ENCODE data around the gene STXBP1. TPM values are rescaled to one million over a fixed set of nuclear protein-coding genes. Genes with fewer than 3 reads are reported as not detected.
A peak's percentile ranks its signal among the peaks of the same experiment; 100 is the strongest.

The STXBP1 gene
- total and polyA plus RNA-seq, 2 experiments from 2014 or later: 27.0 to 95.5 TPM

DNA sequence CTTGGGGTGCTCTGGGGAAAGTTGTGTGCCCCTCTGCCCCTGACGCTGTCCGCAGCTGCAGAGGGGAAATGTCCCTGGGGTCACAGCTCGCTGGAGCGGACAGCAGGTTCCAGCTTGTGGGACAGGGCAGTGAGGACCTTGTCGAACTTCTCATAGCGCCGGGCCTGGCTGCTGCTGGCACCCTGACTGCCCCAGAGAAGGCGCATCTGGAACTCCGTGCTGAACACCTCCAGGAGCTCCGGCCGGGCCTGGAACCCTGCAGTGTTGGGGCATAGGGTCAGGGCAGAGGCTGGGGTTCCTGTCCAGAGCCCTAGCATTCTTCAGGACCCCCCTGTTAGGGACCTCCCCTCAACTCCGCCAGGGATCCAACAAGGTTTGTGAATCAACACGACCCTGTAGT lies 126.6 kb downstream of the STXBP1 start:
- no peaks in the 10 kb centered on the region for H3K9me3 ChIP-seq (ENCODE audit: low read depth)
- no peak overlapping the region for H3K4me3 ChIP-seq
- DNase-seq (ENCODE audit: low read depth in 1 of 2, low spot score in 1 of 2): no peak
- no peak for TF ChIP-seq CTCF (IDR thresholded peaks at IDR 0.05; ENCODE audit: low read depth, low read length)
- H3K36me3 ChIP-seq: no peaks in the 10 kb centered on the region
- H3K4me1 ChIP-seq (ENCODE audit: low read depth): peaks cover 13% of the 10 kb centered on the region
- H3K27ac ChIP-seq: no peak overlapping the region
- H3K27me3 ChIP-seq: no peaks in the 10 kb centered on the region

DNA sequence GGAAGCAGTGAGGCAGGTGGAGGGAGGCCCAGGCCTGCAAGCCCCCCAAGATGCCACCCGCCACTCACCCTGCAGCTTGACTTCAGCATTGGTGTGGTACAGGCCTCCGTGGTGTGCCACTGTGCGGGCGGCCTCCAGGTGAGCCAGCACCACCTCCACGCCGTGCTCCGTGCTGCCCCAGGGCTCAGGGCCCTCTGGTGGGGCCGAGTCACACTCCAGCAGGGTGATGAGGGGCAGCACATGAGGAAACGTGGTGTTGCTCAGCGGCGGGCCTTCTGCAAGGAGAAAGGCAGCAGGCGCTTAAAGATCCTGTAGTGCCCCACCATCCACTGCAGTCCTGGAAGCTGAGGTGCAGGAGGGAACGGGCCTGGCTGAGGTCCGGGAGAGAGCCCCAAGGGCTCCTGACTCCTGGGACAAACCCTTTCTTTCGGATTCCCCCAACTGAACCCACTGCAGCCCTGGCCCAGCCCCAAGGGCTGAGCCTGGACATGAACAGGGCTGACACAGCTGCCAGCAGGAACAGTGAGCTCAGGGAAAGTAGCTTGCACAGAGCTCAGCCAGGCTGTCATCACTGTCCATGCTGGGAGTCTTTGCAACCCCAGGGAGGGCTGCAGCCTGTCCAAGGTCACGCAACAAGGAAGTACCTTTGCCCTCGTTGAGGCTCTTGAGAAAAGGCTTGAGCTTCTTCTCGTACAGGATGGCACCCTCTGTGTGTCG lies 127.7 kb downstream of the STXBP1 start:
- peak overlapping the region; percentile 62 for H3K27ac ChIP-seq
- no peaks in the 10 kb centered on the region for H3K9me3 ChIP-seq (ENCODE audit: low read depth)
- H3K27me3 ChIP-seq: no peaks in the 10 kb centered on the region
- H3K36me3 ChIP-seq: no peaks in the 10 kb centered on the region
- TF ChIP-seq CTCF (IDR thresholded peaks at IDR 0.05; ENCODE audit: low read depth, low read length): no peak
- H3K4me3 ChIP-seq: no peak overlapping the region
- DNase-seq (ENCODE audit: low read depth in 1 of 2, low spot score in 1 of 2): peak; percentile 19 to 60
- peaks cover 13% of the 10 kb centered on the region for H3K4me1 ChIP-seq (ENCODE audit: low read depth)

DNA sequence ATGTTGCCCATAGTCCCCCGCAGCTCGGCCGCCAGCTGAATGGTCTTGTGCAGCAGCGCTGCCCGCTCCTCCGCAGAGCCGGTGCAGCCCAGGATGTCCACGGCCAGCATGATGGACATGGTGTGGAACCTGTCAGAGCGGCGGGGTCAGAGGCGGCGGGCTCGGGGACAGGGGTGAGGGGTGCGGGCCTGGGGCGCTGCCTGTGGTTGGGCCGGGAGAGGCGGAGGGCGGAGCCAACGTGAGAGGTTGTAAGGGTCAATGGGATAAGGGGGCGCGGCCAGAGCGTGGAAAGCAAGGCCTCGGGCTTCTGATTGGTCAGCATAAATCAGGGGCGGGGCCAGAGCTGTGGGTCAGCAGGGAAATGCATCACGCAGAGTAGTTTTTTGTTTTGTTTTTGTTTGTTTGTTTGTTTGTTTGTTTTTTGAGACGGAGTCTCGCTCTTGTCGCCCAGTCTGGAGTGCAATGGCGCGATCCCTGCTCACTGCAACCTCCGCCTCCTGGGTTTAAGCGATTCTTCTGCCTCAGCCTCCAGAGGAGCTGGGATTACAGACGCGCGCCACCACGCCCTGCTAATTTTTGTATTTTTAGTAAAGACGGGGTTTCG lies 129.9 kb downstream of the STXBP1 start:
- H3K4me3 ChIP-seq: peak overlapping the region; percentile 38

More for the DNA sequence above, 129.9 kb downstream of the STXBP1 start:
- H3K4me1 ChIP-seq (ENCODE audit: low read depth): peaks cover 13% of the 10 kb centered on the region
- H3K27me3 ChIP-seq: no peaks in the 10 kb centered on the region
- TF ChIP-seq CTCF (IDR thresholded peaks at IDR 0.05; ENCODE audit: low read depth, low read length): no peak
- peak overlapping the region; percentile 61 for H3K27ac ChIP-seq
- peak in 1 of 2 donors; percentile 96 for DNase-seq (ENCODE audit: low read depth in 1 of 2, low spot score in 1 of 2)
- H3K36me3 ChIP-seq: no peaks in the 10 kb centered on the region
- H3K9me3 ChIP-seq (ENCODE audit: low read depth): no peaks in the 10 kb centered on the region

Other genes starting within 250 kb of the STXBP1 start
- 45.1 and 45.3 TPM in 2 replicates for gene SLC2A8, start 215.1 kb upstream of the STXBP1 start, total RNA-seq
- gene SLC2A8, start 215.1 kb upstream of the STXBP1 start, polyA plus RNA-seq: 54.2 and 62.2 TPM in 2 replicates
- gene ZNF79, start 187.9 kb upstream of the STXBP1 start, total RNA-seq: 8.2 and 8.8 TPM in 2 replicates
- gene ZNF79, start 187.9 kb upstream of the STXBP1 start, polyA plus RNA-seq: 4.6 and 5.2 TPM in 2 replicates
- gene RPL12, start 160.9 kb upstream of the STXBP1 start, total RNA-seq: 1,318 and 1,367 TPM in 2 replicates
- gene RPL12, start 160.9 kb upstream of the STXBP1 start, polyA plus RNA-seq: 335 and 434 TPM in 2 replicates
- gene LRSAM1, start 160.8 kb upstream of the STXBP1 start, total RNA-seq: 32.6 and 39.4 TPM in 2 replicates
- gene LRSAM1, start 160.8 kb upstream of the STXBP1 start, polyA plus RNA-seq: 37.1 and 39.7 TPM in 2 replicates
- 0.81 and 0.86 TPM in 2 replicates for gene CFAP157, start 94.7 kb downstream of the STXBP1 start, total RNA-seq
- gene CFAP157, start 94.7 kb downstream of the STXBP1 start, polyA plus RNA-seq: 0.40 and 0.76 TPM in 2 replicates
- 23.7 and 24.4 TPM in 2 replicates for gene PTRH1, start 103.4 kb downstream of the STXBP1 start, total RNA-seq
- gene PTRH1, start 103.4 kb downstream of the STXBP1 start, polyA plus RNA-seq: 27.5 and 34.4 TPM in 2 replicates
- 0.06 TPM in 1 of 2 replicates, not detected in the other for gene TTC16, start 103.8 kb downstream of the STXBP1 start, total RNA-seq
- gene TTC16, start 103.8 kb downstream of the STXBP1 start, polyA plus RNA-seq: not detected in 2 replicates
- 22.8 and 29.2 TPM in 2 replicates for gene TOR2A, start 123.0 kb downstream of the STXBP1 start, total RNA-seq
- gene TOR2A, start 123.0 kb downstream of the STXBP1 start, polyA plus RNA-seq: 20.6 and 25.7 TPM in 2 replicates
- 3.5 and 9.9 TPM in 2 replicates for gene SH2D3C, start 166.4 kb downstream of the STXBP1 start, total RNA-seq
- gene SH2D3C, start 166.4 kb downstream of the STXBP1 start, polyA plus RNA-seq: 3.7 and 9.4 TPM in 2 replicates
- gene CDK9, start 173.8 kb downstream of the STXBP1 start, total RNA-seq: 85.1 and 162 TPM in 2 replicates
- 139 and 193 TPM in 2 replicates for gene CDK9, start 173.8 kb downstream of the STXBP1 start, polyA plus RNA-seq
- gene FPGS, start 190.6 kb downstream of the STXBP1 start, total RNA-seq: 112 and 123 TPM in 2 replicates
- 78.3 and 111 TPM in 2 replicates for gene FPGS, start 190.6 kb downstream of the STXBP1 start, polyA plus RNA-seq
- gene ENG, start 242.4 kb downstream of the STXBP1 start, total RNA-seq: 6.9 and 15.8 TPM in 2 replicates
- 12.6 and 35.4 TPM in 2 replicates for gene ENG, start 242.4 kb downstream of the STXBP1 start, polyA plus RNA-seq